Neural cell (in vitro differentiated cells): Measurements from ENCODE around the gene FAM170B. TPM values are rescaled to one million over a fixed set of nuclear protein-coding genes. Genes with fewer than 3 reads are reported as not detected.

ENCODE experiments used
- H2AFZ ChIP-seq: fragments of 200-600, 300-800 bp; sonication (generic), shearing (Covaris generic); 2 replicates; pipeline ENCODE4 v1.6.0; 2014; ENCODE audit warnings: low read depth, mild to moderate bottlenecking, antibody characterized with exemption, low read length, moderate library complexity
- H3F3A ChIP-seq: fragments of 200-600 bp; shearing (Covaris generic); 2 replicates; pipeline ENCODE4 v1.6.1; 2016; ENCODE audit warnings: mild to moderate bottlenecking, moderate library complexity, mixed read lengths, antibody characterized with exemption, low read length; ENCODE audit not compliant: insufficient read depth, poor library complexity, severe bottlenecking
- H3K27ac ChIP-seq: fragments of 200-600, 300-800 bp; sonication (generic), shearing (Covaris generic); 2 replicates; pipeline ENCODE4 v1.5.1; 2014; ENCODE audit warnings: mild to moderate bottlenecking, low read length, moderate library complexity
- H3K27me3 ChIP-seq: fragments of 300-800, 200-600 bp; sonication (generic), shearing (Covaris generic); 2 replicates; pipeline ENCODE4 v1.6.0; 2014; ENCODE audit warnings: mild to moderate bottlenecking, low read depth, low read length, moderate library complexity; ENCODE audit not compliant: insufficient read depth
- H3K36me3 ChIP-seq: fragments of 300-800, 200-600 bp; sonication (generic), shearing (Covaris generic); 2 replicates; pipeline ENCODE4 v1.5.1; 2014; ENCODE audit warnings: mild to moderate bottlenecking, antibody characterized with exemption, low read length, moderate library complexity; ENCODE audit not compliant: insufficient read depth
- H3K4me2 ChIP-seq: fragments of 300-800, 200-600 bp; sonication (generic), shearing (Covaris generic); 2 replicates; pipeline ENCODE4 v1.6.0; 2014; ENCODE audit warnings: mild to moderate bottlenecking, low read length
- H3K4me3 ChIP-seq: fragments of 300-800, 200-600 bp; sonication (generic), shearing (Covaris generic); 2 replicates; pipeline ENCODE4 v1.5.1; 2014; ENCODE audit warnings: mild to moderate bottlenecking, low read length, moderate library complexity
- H3K79me2 ChIP-seq: fragments of 200-600 bp; shearing (Covaris generic); replicated peaks from 2 replicates; pipeline ENCODE4 v1.6.0; 2014; ENCODE audit warnings: mild to moderate bottlenecking, low read length, moderate library complexity; ENCODE audit not compliant: insufficient read depth
- H3K9ac ChIP-seq: fragments of 300-800, 200-600 bp; sonication (generic), shearing (Covaris generic); 2 replicates; pipeline ENCODE4 v1.6.1; 2016; ENCODE audit warnings: mild to moderate bottlenecking, low read length, mixed read lengths
- H3K9me2 ChIP-seq: fragments of 200-600 bp; shearing (Covaris generic); 2 replicates; pipeline ENCODE4 v1.6.1; 2016; ENCODE audit warnings: mild to moderate bottlenecking, low read length, mixed read lengths; ENCODE audit not compliant: insufficient read depth
- H3K9me3 ChIP-seq: fragments of 200-600, 300-800 bp; sonication (generic), shearing (Covaris generic); 2 replicates; pipeline ENCODE4 v1.6.1; 2016; ENCODE audit warnings: mild to moderate bottlenecking, mixed run types, low read length, moderate library complexity, mixed read lengths
- H4K20me1 ChIP-seq: fragments of 200-600 bp; shearing (Covaris generic); 2 replicates; pipeline ENCODE4 v1.6.1; 2016; ENCODE audit warnings: mild to moderate bottlenecking, mixed run types; ENCODE audit not compliant: insufficient read depth
- CTCF ChIP-seq: fragments of 450-650 bp; IDR thresholded peaks from 2 replicates; pipeline ENCODE4 v1.5.1; 2014; ENCODE audit warnings: antibody characterized with exemption, mild to moderate bottlenecking, moderate library complexity; ENCODE audit not compliant: poor library complexity, severe bottlenecking
- EP300 ChIP-seq: fragments of 450-650 bp; conservative IDR thresholded peaks from 2 replicates; pipeline ENCODE4 v1.6.1; 2014; ENCODE audit warnings: antibody characterized with exemption, mild to moderate bottlenecking, moderate library complexity; ENCODE audit not compliant: poor library complexity, severe bottlenecking
- EZH2 ChIP-seq: fragments of 200-600, 300-800 bp; shearing (Covaris generic), sonication (generic); IDR thresholded peaks from 2 replicates; pipeline ENCODE4 v1.6.1; 2014; ENCODE audit warnings: antibody characterized with exemption, low read length, borderline replicate concordance, mild to moderate bottlenecking; ENCODE audit not compliant: insufficient read depth, poor library complexity, severe bottlenecking
- MXI1 ChIP-seq: fragments of 450-650 bp; conservative IDR thresholded peaks from 2 replicates; pipeline ENCODE4 v1.6.1; 2014; ENCODE audit warnings: antibody characterized with exemption, mild to moderate bottlenecking; ENCODE audit not compliant: poor library complexity, severe bottlenecking
- POLR2AphosphoS5 ChIP-seq: IDR thresholded peaks from 2 replicates; pipeline ENCODE4 v1.6.1; 2012
- RAD21 ChIP-seq: fragments of 450-650 bp; conservative IDR thresholded peaks from 2 replicates; pipeline ENCODE4 v1.6.1; 2014; ENCODE audit warnings: antibody characterized with exemption, mild to moderate bottlenecking, moderate library complexity
- REST ChIP-seq: IDR thresholded peaks from 2 replicates; pipeline ENCODE4 v1.6.1; 2012; ENCODE audit warnings: borderline replicate concordance
- SMC3 ChIP-seq: fragments of 450-650 bp; conservative IDR thresholded peaks from 2 replicates; pipeline ENCODE4 v1.6.1; 2014; ENCODE audit warnings: antibody characterized with exemption, mild to moderate bottlenecking, moderate library complexity; ENCODE audit not compliant: poor library complexity
- TAF1 ChIP-seq: IDR thresholded peaks from 2 replicates; pipeline ENCODE4 v1.6.1; 2012; ENCODE audit warnings: low read depth
- polyA plus RNA-seq: library from polyadenylated mRNA; depleted of rRNA; stranded (reverse); fragments of >200 nt; gene quantifications from 2 replicates; pipeline ENCODE4 v1.2.3, GENCODE V29; 2014

FAM170B gene
- polyA plus RNA-seq, 1 donor from 2014 or later, result not detected

- no peak overlapping the region for H3K9ac ChIP-seq
- TF ChIP-seq SMC3 (no peak), EZH2 (no peak), EP300 (no peak)
- H3K9me2 ChIP-seq, result no peaks in the 10 kb centered on the region
- no peak overlapping the region for H3K4me2 ChIP-seq
- H3K9me3 ChIP-seq, result no peaks in the 10 kb centered on the region
- no peak overlapping the region for H2AFZ ChIP-seq
- no peak overlapping the region for H3K27ac ChIP-seq
- no peak overlapping the region for H3K4me3 ChIP-seq
- no peaks in the 10 kb centered on the region for H3F3A ChIP-seq
- no peaks in the 10 kb centered on the region for H4K20me1 ChIP-seq
- H3K36me3 ChIP-seq, result no peaks in the 10 kb centered on the region
- H3K79me2 ChIP-seq, result no peaks in the 10 kb centered on the region
- no peaks in the 10 kb centered on the region for H3K27me3 ChIP-seq
Measured at GRCh38 chr10:49090189-49090575, 43.6 kb downstream of the FAM170B start.

- Histone ChIP-seq H3K4me3 (no peak overlapping the region), H4K20me1 (no peaks in the 10 kb centered on the region), H3F3A (no peaks in the 10 kb centered on the region), H3K9ac (no peak overlapping the region), H3K79me2 (no peaks in the 10 kb centered on the region), H2AFZ (no peak overlapping the region), H3K4me2 (no peak overlapping the region), H3K36me3 (no peaks in the 10 kb centered on the region), H3K9me2 (no peaks in the 10 kb centered on the region), H3K9me3 (no peaks in the 10 kb centered on the region), H3K27ac (no peak overlapping the region), H3K27me3 (no peaks in the 10 kb centered on the region)
- TF ChIP-seq EP300 (no peak), TAF1 (no peak), POLR2AphosphoS5 (no peak), REST (no peak), MXI1 (no peak), EZH2 (no peak), CTCF (no peak), SMC3 (no peak), RAD21 (no peak)
Measured at GRCh38 chr10:49089557-49090188, 44.1 kb downstream of the FAM170B start.
